HUES6 (cell line): Measurements from ENCODE around the gene MRPS34.
"Not testable (repeated sequence)": the region's sequence is repeated elsewhere in the genome, so short reads cannot be mapped to it uniquely, and the experiment has no call there.

Experiments used
- H3K27ac ChIP-seq: 2 replicates; pipeline ENCODE4 v1.7.0; 2013; ENCODE audit warnings: low read depth, mild to moderate bottlenecking, low read length, inconsistent platforms
- H3K27me3 ChIP-seq: 2 replicates; pipeline ENCODE4 v1.6.1; 2013; ENCODE audit warnings: low read length; ENCODE audit not compliant: control insufficient read depth, insufficient read depth
- H3K36me3 ChIP-seq: 2 replicates; pipeline ENCODE4 v1.6.1; 2013; ENCODE audit warnings: low read length; ENCODE audit not compliant: control insufficient read depth, insufficient read depth
- H3K4me1 ChIP-seq: 2 replicates; pipeline ENCODE4 v1.6.1; 2013; ENCODE audit warnings: low read length; ENCODE audit not compliant: control insufficient read depth, insufficient read depth
- H3K4me3 ChIP-seq: 2 replicates; pipeline ENCODE4 v1.5.1; 2013; ENCODE audit warnings: low read depth, low read length
- H3K9ac ChIP-seq: one replicate; pipeline ENCODE4 v1.6.1; 2013; ENCODE audit warnings: mild to moderate bottlenecking, low read length
- H3K9me3 ChIP-seq: 2 replicates; pipeline ENCODE4 v1.6.1; 2013; ENCODE audit warnings: low read depth, low read length; ENCODE audit not compliant: control insufficient read depth, insufficient read depth

Gene MRPS34

DNA sequence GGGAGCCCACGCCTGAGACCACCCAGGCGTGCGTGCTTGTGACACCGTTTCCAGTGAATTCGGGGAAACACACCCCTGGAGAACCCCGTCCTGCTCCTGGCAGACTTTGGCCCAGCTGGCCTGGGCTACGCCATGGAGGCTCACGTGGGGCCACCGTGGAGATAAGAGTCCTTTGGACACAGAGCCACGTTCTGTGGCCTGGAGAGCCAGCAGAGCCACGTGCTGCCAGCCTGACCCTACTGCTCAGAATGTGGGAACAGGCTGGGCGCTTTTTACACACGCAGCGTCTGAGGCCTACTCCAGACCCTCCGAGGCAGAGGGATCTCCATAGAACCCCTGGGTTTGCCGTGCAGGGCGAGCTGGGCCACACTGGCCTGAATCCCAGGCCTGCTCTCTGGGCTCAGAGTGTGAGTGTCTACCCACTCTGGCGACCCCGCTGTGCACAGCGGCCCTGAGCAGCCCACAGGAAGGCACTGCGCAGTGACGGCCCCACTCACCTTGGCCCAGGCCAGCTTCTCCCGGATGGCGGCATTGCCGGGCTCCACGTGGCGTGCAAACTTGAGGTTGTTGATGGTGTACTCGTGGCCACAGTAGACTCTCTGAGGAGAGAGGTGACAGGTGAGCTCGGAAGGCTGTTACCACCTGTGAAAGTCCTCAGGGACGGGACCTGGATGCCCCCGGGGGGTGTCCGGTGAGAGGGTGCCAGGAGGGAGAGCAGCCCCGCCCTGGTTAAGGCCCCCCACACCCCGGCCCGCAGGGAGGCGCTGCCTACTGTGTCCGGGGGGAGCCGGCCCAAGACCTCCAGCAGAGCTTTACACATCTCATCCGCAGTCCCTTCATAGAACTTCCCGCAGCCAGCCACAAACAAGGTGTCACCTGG, 43.7 kb upstream of the MRPS34 start:
- Histone ChIP-seq H3K27ac (no peak overlapping the region), H3K27me3 (no peaks in the 10 kb centered on the region), H3K4me3 (no peak overlapping the region), H3K9ac (no peak overlapping the region), H3K9me3 (no peaks in the 10 kb centered on the region), H3K36me3 (peaks cover 22% of the 10 kb centered on the region), H3K4me1 (no peaks in the 10 kb centered on the region)

DNA sequence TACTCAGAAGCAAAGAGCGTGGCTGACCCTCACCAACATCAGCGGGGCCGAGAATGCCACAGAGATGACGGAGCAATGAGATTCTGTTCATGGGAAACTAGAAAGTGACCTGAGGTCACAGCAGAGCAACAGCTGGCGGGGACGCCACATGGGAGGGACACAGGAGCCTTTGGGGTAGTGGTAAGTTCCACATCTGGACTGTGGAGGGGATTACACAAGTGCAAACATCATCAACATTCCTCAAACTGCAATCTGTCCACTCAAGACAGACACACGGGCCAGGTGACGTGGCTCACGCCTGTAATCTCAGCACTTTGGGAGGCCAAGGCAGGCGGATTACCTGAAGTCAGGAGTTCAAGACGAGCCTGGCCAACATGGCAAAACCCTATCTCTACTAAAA, 42.5 kb upstream of the MRPS34 start:
- Histone ChIP-seq H3K9me3 (no peaks in the 10 kb centered on the region), H3K27me3 (no peaks in the 10 kb centered on the region), H3K4me3 (no peak overlapping the region), H3K36me3 (peaks cover 15% of the 10 kb centered on the region), H3K4me1 (no peaks in the 10 kb centered on the region), H3K9ac (no peak overlapping the region), H3K27ac (no peak overlapping the region)

DNA sequence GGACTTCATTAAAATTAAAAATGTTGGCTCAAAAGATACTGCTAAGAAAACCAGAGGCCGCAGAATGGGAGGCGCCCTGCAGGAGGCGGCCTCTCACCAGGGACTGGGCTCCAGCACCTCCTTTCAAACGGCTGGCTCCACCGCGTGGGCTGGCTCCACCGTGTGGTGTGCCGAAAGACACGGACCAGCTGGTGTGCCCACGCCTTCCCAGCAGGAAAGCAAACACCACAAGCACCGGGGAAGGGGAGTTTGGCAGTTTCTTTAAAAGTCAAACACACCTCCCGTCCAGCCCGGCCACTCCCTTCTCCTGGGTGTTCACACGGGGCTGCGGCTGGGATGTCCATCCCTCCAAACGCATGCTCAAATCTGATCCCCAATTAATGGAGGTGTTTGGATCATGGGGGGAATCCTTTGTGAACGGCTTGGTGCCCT, 39.8 kb upstream of the MRPS34 start:
- Histone ChIP-seq H3K27ac (no peak overlapping the region), H3K27me3 (no peaks in the 10 kb centered on the region), H3K4me3 (no peak overlapping the region), H3K9ac (no peak overlapping the region), H3K36me3 (peaks cover 30% of the 10 kb centered on the region), H3K9me3 (no peaks in the 10 kb centered on the region), H3K4me1 (no peaks in the 10 kb centered on the region)

DNA sequence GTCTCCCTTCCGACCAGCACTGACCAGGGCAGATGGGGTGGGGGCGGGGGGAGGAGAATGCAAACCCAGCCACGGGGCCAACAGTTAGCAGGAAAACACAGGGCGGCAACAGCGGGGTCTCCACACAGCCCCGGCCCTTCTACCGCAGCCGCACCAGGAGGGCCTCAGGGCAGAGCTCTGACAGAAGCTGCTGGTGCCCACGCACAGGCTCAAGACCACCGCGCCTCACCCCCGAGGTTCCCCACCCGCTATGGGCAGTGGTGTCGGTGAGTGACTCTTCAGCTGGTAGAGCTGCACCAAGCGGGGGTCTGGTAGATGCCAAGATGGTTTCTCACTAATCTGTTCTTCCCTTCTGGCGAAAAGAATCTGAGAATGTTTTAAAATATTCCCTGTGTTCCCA, 37.6 kb upstream of the MRPS34 start:
- H3K27ac ChIP-seq: no peak overlapping the region
- no peaks in the 10 kb centered on the region for H3K4me1 ChIP-seq
- no peak overlapping the region for H3K9ac ChIP-seq
- H3K36me3 ChIP-seq: peaks cover 25% of the 10 kb centered on the region
- no peaks in the 10 kb centered on the region for H3K9me3 ChIP-seq
- no peak overlapping the region for H3K4me3 ChIP-seq
- no peaks in the 10 kb centered on the region for H3K27me3 ChIP-seq

DNA sequence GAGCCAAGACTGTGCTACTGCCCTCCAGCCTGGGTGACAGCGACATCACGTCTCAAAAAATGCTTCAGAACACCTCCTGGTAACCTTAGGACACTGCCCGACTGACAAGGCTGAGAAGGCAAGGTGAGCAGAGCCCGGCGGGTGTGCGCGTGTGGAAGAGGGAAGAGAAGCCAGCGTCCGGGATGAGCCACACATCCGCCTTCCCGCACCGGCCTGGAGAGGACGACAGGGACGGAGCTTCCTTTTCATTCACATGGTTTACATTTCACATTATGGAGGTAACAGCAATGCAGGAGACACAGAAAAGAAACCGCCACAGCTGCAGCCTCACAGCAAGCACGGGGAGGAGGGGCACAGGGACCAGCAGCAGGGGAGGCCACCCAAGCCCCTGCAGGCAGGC, 37.2 kb upstream of the MRPS34 start:
- Histone ChIP-seq H3K9me3 (no peaks in the 10 kb centered on the region), H3K4me1 (no peaks in the 10 kb centered on the region), H3K27me3 (no peaks in the 10 kb centered on the region), H3K4me3 (no peak overlapping the region), H3K36me3 (peaks cover 24% of the 10 kb centered on the region), H3K27ac (no peak overlapping the region), H3K9ac (no peak overlapping the region)

DNA sequence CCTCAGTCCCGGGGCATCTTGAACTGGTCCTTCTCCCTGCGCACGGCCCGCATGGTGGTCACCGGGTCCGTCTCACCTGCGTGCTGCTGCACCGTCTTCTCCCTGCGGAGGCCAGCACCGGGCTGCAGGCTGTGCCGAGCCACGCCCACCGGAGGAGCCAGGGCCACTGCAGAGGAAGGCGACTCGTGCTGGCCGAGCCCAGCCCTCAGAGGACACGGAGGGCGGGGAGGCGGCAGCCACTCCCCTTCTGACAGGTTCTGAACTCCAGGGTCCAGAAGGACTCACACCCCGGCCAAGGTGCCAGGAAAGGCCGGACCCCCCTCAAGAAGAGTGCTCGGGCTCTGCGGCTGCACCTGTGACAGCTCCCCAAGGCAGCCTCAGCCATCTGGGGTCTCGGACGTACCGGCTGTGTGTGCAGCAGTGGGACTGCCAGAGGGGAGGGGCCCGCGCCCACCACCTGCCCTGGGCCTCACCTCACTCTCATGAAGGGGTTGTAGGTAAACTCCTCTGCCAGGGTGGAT, 36.4 kb upstream of the MRPS34 start:
- H3K36me3 ChIP-seq: peaks cover 24% of the 10 kb centered on the region
- no peaks in the 10 kb centered on the region for H3K9me3 ChIP-seq
- H3K4me3 ChIP-seq: no peak overlapping the region
- H3K27ac ChIP-seq: no peak overlapping the region
- H3K4me1 ChIP-seq: no peaks in the 10 kb centered on the region
- no peak overlapping the region for H3K9ac ChIP-seq
- H3K27me3 ChIP-seq: no peaks in the 10 kb centered on the region

DNA sequence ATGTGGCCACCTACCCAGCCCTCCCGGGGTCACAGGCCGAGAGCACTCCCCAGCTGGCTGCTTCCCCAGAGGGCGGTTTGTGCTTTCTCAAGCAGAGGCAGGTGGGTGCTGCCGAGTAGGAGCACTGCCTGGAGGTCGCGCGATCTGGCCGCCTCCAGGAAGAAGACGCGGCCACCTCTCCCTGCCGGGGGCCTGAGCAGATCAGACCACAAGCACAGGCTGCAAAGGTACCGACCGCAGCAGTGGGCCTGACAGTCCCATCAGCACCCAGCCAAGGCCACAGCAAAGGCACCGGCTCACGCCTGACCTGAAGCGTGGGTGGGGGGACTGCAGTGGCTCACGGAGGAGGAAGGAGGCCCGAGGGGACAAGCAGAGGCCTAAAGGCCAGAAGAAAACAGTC, 35.8 kb upstream of the MRPS34 start:
- Histone ChIP-seq H3K9me3 (no peaks in the 10 kb centered on the region), H3K36me3 (peaks cover 24% of the 10 kb centered on the region), H3K4me3 (no peak overlapping the region), H3K27ac (no peak overlapping the region), H3K27me3 (no peaks in the 10 kb centered on the region), H3K9ac (no peak overlapping the region), H3K4me1 (no peaks in the 10 kb centered on the region)

DNA sequence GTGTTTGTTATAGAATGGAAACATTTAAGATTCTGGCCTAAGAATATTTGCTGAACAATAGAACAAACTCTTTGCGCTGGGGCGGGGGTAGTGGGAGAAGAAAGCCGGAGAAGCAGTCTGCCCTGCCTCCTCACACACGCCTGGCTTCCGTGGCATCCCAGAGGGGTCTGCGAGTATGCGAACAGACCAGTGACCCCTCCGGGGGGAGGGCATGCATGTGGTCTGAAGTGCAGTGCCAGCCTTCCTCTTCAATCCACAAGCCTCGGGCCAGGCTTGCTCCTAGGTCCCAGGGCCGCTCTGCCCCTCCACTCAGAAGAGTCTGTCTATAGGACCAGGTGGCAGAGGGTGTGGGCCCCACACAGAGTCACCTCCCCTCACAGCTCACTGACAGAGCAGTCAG, 34.7 kb upstream of the MRPS34 start:
- no peaks in the 10 kb centered on the region for H3K4me1 ChIP-seq
- H3K27ac ChIP-seq: no peak overlapping the region
- H3K36me3 ChIP-seq: peaks cover 24% of the 10 kb centered on the region
- no peaks in the 10 kb centered on the region for H3K27me3 ChIP-seq
- H3K9ac ChIP-seq: no peak overlapping the region
- no peak overlapping the region for H3K4me3 ChIP-seq
- H3K9me3 ChIP-seq: peaks cover under 1% of the 10 kb centered on the region; the same call in 1 of the 2 replicates

DNA sequence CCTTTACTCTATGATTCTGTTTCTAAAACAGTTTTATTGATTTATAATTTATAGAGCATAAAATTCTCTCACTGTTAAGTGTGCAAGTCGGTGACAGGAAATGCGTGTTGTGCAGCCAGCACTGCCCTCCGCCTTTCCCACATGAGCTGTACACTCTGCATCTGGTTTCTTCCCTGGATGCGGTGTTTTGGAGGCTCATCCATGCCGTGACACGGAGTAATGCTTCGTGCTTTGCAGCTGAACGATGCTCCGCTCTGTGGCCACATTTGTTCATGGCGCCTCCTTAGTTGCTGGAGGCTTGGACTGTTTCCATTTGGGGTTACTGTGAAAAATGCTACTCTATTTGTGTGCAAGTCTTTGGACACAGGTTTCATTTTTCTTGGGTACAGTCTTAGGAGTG, 27.8 kb upstream of the MRPS34 start:
- Histone ChIP-seq H3K9me3 (peaks cover 47% of the 10 kb centered on the region), H3K9ac (no peak overlapping the region), H3K4me1 (no peaks in the 10 kb centered on the region), H3K4me3 (no peak overlapping the region), H3K27ac (no peak overlapping the region), H3K36me3 (peaks cover 5% of the 10 kb centered on the region; the same call in 1 of the 2 replicates), H3K27me3 (no peaks in the 10 kb centered on the region)

DNA sequence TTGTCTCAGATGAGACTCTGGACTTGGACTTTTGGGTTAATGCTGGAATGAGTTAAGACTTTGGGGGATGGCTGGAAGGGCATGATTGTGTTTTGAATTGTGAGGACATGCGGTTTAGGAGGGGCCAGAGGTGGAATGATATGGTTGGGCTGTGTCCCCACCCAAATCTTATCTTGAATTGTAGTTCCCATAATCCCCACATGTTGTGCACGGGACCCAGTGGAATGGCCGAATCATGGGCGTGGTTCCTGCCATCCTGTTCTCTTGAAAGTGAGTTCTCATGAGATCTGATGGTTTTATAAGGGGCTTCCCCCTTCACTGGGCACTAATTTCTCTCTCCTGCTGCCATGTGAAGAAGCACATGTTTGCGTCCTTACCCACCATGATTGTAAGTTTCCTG, 26.3 kb upstream of the MRPS34 start:
- H3K27me3 ChIP-seq, H3K9ac ChIP-seq, H3K27ac ChIP-seq, H3K36me3 ChIP-seq, H3K4me3 ChIP-seq, H3K4me1 ChIP-seq: not testable (repeated sequence)
- H3K9me3 ChIP-seq: peaks cover 47% of the 10 kb centered on the region

DNA sequence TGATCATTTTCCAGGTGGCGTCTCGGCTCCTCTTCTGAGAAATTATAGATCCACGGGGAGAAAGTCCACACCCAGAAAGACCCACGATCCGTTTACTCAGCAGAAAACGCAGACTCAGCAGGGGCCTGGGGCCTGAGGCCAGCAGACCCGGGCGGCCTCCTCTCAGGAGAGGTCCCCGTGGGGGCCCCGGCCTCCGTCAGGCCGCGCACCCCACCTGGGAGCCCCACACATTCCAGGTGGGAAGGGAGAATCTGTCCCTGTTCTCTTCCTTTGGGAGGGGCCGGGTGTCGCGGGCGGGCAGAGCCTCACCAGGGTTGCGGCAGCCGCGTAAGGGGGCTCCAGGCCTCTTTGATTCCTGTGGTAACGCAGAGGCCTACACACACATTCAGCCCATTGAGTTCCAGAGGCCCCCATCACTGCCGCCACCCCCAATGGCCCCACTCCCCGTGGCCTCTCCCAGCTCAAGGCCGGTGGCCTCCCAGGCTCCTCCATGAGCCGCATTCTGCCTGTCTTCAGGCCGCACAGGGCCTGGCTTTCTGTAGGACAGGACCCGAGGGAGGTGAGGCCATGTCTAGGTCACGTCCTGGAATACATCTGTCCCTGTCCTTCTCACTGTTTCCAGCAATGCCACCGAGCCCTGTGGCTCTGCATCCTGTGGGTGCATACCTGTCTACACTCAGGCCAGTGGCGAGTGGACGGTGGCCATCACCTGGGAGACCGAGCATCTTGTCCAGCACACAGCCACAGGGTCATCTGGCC, 22.2 kb upstream of the MRPS34 start:
- Histone ChIP-seq H3K4me1 (no peaks in the 10 kb centered on the region), H3K9ac (no peak overlapping the region), H3K27ac (no peak overlapping the region), H3K36me3 (peaks cover 16% of the 10 kb centered on the region), H3K9me3 (peaks cover 33% of the 10 kb centered on the region), H3K27me3 (no peaks in the 10 kb centered on the region), H3K4me3 (no peak overlapping the region)
